ENCODE measurements around the gene ABCA4.

DNA sequence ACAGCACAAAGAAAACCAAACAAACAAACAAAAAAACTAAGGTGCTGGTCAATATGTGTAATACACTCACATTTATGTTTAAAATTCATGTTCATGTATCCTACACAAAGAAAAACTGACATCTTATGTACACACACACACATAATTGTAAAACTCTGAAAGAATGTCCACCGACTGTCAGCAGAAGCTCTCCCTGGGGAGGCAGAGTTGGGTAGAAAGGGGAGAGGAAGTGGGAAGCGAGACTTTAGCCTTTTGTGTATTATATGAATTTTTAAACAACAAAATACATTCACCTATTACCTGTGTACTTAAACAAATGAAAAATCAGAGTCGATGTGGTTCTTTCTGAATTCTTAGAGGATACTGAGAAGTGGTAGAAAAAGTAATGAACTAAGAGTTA lies 88.3 kb downstream of the ABCA4 start:
- TF ChIP-seq, protein P1, sequence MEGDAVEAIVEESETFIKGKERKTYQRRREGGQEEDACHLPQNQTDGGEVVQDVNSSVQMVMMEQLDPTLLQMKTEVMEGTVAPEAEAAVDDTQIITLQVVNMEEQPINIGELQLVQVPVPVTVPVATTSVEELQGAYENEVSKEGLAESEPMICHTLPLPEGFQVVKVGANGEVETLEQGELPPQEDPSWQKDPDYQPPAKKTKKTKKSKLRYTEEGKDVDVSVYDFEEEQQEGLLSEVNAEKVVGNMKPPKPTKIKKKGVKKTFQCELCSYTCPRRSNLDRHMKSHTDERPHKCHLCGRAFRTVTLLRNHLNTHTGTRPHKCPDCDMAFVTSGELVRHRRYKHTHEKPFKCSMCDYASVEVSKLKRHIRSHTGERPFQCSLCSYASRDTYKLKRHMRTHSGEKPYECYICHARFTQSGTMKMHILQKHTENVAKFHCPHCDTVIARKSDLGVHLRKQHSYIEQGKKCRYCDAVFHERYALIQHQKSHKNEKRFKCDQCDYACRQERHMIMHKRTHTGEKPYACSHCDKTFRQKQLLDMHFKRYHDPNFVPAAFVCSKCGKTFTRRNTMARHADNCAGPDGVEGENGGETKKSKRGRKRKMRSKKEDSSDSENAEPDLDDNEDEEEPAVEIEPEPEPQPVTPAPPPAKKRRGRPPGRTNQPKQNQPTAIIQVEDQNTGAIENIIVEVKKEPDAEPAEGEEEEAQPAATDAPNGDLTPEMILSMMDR (IDR thresholded peaks at IDR 0.05 in 4 of 5, conservative IDR thresholded peaks at IDR 0.05 in 1 of 5) = no peak
- no peak for TF ChIP-seq POLR2A (IDR thresholded peaks at IDR 0.05)
